ENCODE measurements around the gene ST6GALNAC5. TPM values are rescaled to one million over a fixed set of nuclear protein-coding genes. Genes with fewer than 3 reads are reported as not detected.

Gene ST6GALNAC5
- total RNA-seq (2022; extraction: Qiagen RNA extraction), result not detected in 5 replicates

DNA sequence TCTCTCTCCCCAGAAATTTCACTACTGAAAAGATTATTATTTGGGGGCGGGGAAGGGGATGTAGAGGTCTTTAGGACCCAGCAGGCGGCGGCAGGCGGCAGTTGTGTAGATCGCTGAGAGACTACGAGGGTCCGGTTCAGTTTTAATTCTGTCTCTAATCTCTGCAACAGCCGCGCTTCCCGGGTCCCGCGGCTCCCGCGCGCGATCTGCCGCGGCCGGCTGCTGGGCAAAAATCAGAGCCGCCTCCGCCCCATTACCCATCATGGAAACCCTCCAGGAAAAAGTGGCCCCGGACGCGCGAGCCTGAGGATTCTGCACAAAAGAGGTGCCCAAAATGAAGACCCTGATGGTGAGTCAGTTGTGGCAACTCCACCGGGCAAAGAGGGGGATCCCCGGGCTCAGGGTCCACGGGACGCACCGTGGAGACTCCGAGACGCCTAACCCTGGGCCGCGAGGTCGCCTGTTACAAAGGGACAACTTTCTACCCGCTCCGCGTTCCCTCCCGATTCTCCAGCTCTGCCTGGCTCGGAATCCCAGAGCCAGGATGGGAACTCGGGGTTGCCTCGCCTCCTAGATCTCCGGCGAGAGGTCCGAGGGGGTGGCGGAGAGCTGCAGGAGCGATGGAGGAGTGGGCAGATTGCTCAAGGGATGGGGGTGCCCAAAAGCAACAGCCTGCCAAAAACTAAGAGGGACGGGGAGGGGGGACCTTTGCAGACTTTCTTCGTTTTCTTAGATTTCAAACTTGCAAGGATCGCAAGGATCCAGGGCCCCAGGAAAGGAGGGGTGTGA is at the start of gene ST6GALNAC5:
ST6GALNAC5 (plus strand) TSS at position 139 of the 789 bp plus-strand sequence.

All from A549 treated with Mapracorat at 1 μM for 4 hours (cell line).